Adrenal gland (tissue), 5 donors: Measurements from ENCODE around the gene FLG.

Experiments used
- CTCF ChIP-seq, 6 experiments: fragments of 450-650 bp in 4 of 6; fragments of 200-600 bp in 2 of 6; sonication (generic) in 1 of 6; IDR thresholded peaks; 1 replicate in 5 of 6; 2 replicates in 1 of 6; pipeline versions ENCODE4 v1.5.1 to v1.8.0; 2016 to 2021; ENCODE audit warnings: antibody characterized with exemption in 6 of 6, mild to moderate bottlenecking in 2 of 6, moderate library complexity in 1 of 6
- POLR2A ChIP-seq, 2 donors: fragments of 450-650 bp; IDR thresholded peaks; one replicate each; pipeline ENCODE4 v1.6.1; 2017; ENCODE audit warnings: antibody characterized with exemption in 2 of 2, mild to moderate bottlenecking in 2 of 2, moderate library complexity in 1 of 2
- donor health status: DM: no; HTN: no; CAD: no.

- TF ChIP-seq CTCF (IDR thresholded peaks at IDR 0.05) (no peak), POLR2A (IDR thresholded peaks at IDR 0.05) (no peak)
Measured at GRCh38 chr1:152372672-152373071, 47.6 kb upstream of the FLG start.
